Transverse colon (tissue), 3 donors: ENCODE measurements around the gene PCGF6.

Source experiments
- POLR2A ChIP-seq: fragments of 450-650 bp; IDR thresholded peaks from one replicate; pipeline ENCODE4 v1.6.1; 2016; ENCODE audit warnings: antibody characterized with exemption, mild to moderate bottlenecking, moderate library complexity
- TF ChIP-seq, protein P1 (sequence below), 5 experiments: fragments of 200-600 bp in 3 of 5; fragments of 450-650 bp in 2 of 5; sonication (generic) in 3 of 5; IDR thresholded peaks; 1 replicate in 2 of 5; 2 replicates in 3 of 5; pipeline ENCODE4 v1.5.1; 2016 to 2017; ENCODE audit warnings: antibody characterized with exemption in 5 of 5, inconsistent platforms in 3 of 5, mild to moderate bottlenecking in 2 of 5, moderate library complexity in 1 of 5

DNA sequence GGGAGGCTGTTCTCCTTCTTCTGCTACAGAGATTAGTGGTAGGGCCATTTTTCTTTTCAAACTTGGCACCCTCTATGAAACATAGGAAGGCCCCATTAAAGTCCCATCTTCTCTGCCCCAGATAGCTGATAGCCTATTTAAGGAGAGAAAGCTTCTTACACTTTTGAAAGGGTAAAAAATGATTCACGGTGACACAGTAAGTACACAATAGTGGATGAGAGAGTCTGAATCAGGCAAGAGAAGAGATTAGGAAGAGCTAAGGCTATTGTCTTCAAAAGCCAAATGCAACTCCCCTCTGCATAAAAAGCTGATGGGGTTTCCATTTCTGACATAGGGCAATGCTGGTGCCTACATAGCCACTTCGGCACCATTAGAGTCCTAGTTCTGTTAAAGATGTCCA lies 70.4 kb downstream of the PCGF6 start:
- TF ChIP-seq POLR2A: no peak
- TF ChIP-seq, protein P1, sequence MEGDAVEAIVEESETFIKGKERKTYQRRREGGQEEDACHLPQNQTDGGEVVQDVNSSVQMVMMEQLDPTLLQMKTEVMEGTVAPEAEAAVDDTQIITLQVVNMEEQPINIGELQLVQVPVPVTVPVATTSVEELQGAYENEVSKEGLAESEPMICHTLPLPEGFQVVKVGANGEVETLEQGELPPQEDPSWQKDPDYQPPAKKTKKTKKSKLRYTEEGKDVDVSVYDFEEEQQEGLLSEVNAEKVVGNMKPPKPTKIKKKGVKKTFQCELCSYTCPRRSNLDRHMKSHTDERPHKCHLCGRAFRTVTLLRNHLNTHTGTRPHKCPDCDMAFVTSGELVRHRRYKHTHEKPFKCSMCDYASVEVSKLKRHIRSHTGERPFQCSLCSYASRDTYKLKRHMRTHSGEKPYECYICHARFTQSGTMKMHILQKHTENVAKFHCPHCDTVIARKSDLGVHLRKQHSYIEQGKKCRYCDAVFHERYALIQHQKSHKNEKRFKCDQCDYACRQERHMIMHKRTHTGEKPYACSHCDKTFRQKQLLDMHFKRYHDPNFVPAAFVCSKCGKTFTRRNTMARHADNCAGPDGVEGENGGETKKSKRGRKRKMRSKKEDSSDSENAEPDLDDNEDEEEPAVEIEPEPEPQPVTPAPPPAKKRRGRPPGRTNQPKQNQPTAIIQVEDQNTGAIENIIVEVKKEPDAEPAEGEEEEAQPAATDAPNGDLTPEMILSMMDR (IDR thresholded peaks at IDR 0.05): no peak
